ENCODE results near the gene ATP1A4.

- TF ChIP-seq CTCF (IDR thresholded peaks at IDR 0.05; ENCODE audit: insufficient read depth, low read depth, low read length) (no peak), EZH2 (IDR thresholded peaks at IDR 0.05; ENCODE audit: insufficient read depth, low read length) (no peak)
Observed at GRCh38 chr1:160127381-160127780, 24.0 kb upstream of the ATP1A4 start.
